ENCODE measurements around the gene SMIM36.
"Not testable (repeated sequence)": the region's sequence is repeated elsewhere in the genome, so short reads cannot be mapped to it uniquely, and the experiment has no call there.

The SMIM36 gene

DNA sequence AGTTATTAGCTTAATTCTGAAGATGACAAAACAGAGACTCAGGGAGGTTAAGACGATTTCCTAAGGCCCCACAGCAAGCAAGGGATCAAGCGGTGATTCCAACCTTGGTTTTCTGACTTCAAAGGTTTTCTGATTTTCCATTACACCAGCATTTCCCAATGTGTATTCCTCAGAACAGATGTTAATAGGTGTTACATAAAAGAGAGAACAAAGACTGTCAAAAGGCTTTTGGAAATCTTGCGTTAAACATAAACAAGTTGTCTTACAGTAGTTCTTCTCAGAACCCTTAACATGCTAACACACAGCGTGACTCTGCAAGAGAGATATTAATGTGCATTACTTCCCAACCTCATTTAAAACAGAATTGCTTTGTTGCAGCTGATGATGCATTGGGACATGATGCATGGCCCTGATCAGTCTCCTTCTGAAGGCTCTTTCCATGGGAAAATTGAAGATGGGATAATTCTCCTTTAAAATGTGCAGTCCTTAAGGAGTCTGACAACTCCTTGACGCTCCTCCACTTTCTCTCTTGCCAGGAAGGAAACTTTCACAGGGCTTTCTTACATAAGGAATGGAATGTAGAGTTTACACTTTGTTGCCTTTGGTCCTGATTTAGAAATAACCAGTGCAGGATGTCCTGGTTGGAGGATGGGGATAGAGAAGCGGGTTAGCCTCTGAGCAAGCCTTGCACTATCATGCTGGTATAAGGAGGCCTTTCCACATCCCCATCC is 68.1 kb downstream of the SMIM36 start:
- TF ChIP-seq GATA1 (IDR thresholded peaks at IDR 0.05; ENCODE audit: low read depth, low read length) (no peak), POLR2A (IDR thresholded peaks at IDR 0.05; ENCODE audit: low read length) (no peak)
- no peak for DNase-seq

DNA sequence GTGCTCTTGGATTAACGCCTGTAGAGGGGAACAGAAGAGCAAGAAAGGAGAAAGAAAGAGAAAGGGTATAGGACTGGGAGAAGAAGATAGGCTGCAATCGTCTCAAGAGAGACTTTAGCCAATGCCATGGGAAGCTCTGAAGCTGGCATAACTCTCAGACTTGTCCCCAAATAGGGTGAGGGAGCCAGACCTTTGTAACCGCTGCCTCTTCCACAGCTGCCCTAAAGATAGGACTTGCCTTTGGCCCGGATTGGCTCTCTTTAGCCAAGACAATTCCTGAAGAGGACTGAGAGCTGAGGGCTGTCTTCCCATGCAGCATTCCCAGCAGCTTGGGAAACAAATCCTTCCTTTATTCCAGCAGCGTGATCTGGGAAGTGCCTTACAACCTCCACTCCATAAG is 68.8 kb downstream of the SMIM36 start:
- no peak for DNase-seq
- TF ChIP-seq POLR2A (IDR thresholded peaks at IDR 0.05; ENCODE audit: low read length): no peak
- no peak for TF ChIP-seq GATA1 (IDR thresholded peaks at IDR 0.05; ENCODE audit: low read depth, low read length)

GRCh38 chr17:55441544-55441943 is 69.7 kb downstream of the SMIM36 start:
- no peak for DNase-seq
- TF ChIP-seq GATA1 (IDR thresholded peaks at IDR 0.05; ENCODE audit: low read depth, low read length) (no peak), POLR2A (IDR thresholded peaks at IDR 0.05; ENCODE audit: low read length) (no peak)

DNA sequence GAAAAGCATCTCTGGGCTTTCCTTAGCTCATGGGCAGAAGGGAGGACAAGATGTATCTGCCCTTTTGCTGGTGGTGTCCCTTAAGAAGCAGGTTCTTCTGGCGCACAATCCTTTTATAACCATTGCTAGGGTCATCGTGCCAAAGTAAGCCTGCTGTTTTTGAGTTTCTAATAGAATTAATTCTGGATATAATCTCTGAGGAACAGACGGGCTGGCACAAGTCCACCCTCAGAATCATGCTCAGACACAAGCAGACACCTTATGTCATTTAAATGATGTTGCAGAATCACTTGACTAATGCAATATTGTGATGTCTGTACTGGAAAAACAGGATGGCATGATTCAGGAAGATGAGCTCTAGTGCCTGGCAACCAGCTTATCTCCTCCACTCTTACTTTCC is 70.9 kb downstream of the SMIM36 start:
- TF ChIP-seq GATA1 (IDR thresholded peaks at IDR 0.05; ENCODE audit: low read depth, low read length) (no peak), POLR2A (IDR thresholded peaks at IDR 0.05; ENCODE audit: low read length) (peak; percentile 72)
- DNase-seq: peak; percentile 86 to 88

- DNase-seq: peak in 1 of 2 experiments; percentile 17
- TF ChIP-seq GATA1 (IDR thresholded peaks at IDR 0.05; ENCODE audit: low read depth, low read length) (no peak), POLR2A (IDR thresholded peaks at IDR 0.05; ENCODE audit: low read length) (no peak)
These were observed 74.1 kb downstream of the SMIM36 start for GRCh38 chr17:55437159-55437605.

GRCh38 chr17:55436224-55437158 is 74.8 kb downstream of the SMIM36 start:
- DNase-seq: peak; percentile 31 to 58

DNA sequence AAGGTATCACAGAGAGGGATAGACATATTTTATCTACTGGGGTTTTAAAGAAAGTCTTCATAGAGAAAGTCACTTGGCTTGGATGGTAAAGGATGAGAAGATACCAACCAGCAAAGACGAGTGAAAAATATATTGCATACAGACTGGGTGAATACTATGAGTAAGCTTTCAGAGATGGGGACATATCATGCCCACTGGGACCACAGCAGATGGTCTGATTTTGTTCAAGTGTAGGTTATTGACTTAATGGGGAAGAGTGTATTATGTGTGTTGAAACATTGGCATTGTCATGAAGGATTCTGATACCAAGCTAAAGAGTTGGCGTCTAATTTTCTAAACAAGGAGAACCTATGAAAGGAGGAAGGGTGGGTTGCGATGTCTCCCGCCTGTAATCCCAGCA is 75.8 kb downstream of the SMIM36 start:
- peak in 1 of 2 experiments; percentile 2 for DNase-seq
- TF ChIP-seq GATA1 (IDR thresholded peaks at IDR 0.05; ENCODE audit: low read depth, low read length): no peak
- TF ChIP-seq POLR2A (IDR thresholded peaks at IDR 0.05; ENCODE audit: low read length): no peak

More at GRCh38 chr17:55436224-55437158, 74.8 kb downstream of the SMIM36 start:
- no peak for TF ChIP-seq POLR2A (IDR thresholded peaks at IDR 0.05; ENCODE audit: low read length)
- TF ChIP-seq GATA1 (IDR thresholded peaks at IDR 0.05; ENCODE audit: low read depth, low read length): no peak

GRCh38 chr17:55434721-55435120 is 76.5 kb downstream of the SMIM36 start:
- no peak for DNase-seq
- TF ChIP-seq GATA1 (IDR thresholded peaks at IDR 0.05; ENCODE audit: low read depth, low read length) (no peak), POLR2A (IDR thresholded peaks at IDR 0.05; ENCODE audit: low read length) (no peak)

GRCh38 chr17:55433629-55434422 is 77.4 kb downstream of the SMIM36 start:
- TF ChIP-seq POLR2A (IDR thresholded peaks at IDR 0.05; ENCODE audit: low read length) (no peak), GATA1 (IDR thresholded peaks at IDR 0.05; ENCODE audit: low read depth, low read length) (no peak)
- no peak for DNase-seq

GRCh38 chr17:55433029-55433628 is 78.1 kb downstream of the SMIM36 start:
- DNase-seq: no peak
- TF ChIP-seq POLR2A (IDR thresholded peaks at IDR 0.05; ENCODE audit: low read length): no peak
- TF ChIP-seq GATA1 (IDR thresholded peaks at IDR 0.05; ENCODE audit: low read depth, low read length): no peak

DNA sequence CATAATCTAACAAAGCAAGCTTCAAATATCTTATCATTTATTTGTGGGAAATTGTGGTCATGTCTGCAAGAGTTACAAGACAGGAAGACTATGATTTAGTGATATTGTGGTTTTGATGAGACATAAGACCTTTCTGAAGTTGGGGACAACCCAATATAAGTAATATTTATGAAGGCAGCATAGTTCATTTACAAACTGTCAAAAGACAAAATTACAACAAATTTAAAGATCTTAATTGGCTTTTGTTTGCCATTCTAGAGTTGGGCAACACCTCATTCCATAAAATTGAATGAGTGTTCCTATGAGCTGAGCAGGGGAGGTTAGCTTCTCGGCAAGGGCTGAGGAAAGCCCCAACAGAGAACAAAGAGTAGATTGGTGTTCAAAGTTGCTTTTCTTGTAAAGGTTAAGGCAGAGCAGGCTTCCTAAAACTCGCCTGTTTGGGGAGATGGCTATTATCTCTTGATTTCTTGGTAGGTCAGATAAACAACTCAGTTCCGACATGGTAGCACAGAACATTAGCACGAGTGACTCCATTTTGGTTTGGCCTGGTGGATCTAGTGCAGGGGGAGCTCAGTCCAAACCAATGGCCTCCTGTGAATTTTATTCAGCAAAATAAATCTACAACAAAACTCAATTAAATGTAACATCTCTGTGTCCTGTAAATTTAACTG is 78.8 kb downstream of the SMIM36 start:
- DNase-seq: no peak
- TF ChIP-seq POLR2A (IDR thresholded peaks at IDR 0.05; ENCODE audit: low read length) (no peak), GATA1 (IDR thresholded peaks at IDR 0.05; ENCODE audit: low read depth, low read length) (no peak)

DNA sequence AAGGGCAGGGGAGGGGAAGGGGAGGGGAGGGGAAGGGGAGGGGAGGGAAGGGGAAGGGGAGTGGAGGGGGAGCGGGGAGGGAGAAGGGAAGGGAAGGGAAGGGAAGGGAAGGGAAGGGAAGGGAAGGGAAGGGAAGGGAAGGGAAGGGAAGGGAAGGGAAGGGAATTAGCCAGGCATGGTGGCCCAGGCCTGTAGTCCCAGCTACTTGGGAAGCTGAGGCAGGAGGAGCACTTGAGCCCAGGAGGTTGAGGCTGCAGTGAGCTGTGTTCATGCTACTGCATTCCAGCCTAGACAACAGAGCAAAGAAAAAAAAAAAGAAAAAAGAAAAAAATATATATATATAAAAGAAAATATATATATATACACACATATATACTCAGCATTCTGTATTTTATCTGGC is 79.3 kb downstream of the SMIM36 start:
- DNase-seq: not testable (repeated sequence)

Measured in erythroblast (primary cell).